Activated effector memory CD4-positive, alpha-beta T cell treated with anti-CD3 and anti-CD28 coated beads, Interleukin-2, amount 50 U/mL, for 16 hours (primary cell): ENCODE results near the gene ITPKC.
A peak's percentile ranks its signal among the peaks of the same experiment; 100 is the strongest.
"Not testable (repeated sequence)": the region's sequence is repeated elsewhere in the genome, so short reads cannot be mapped to it uniquely, and the experiment has no call there.

Source experiments
- DNase-seq: peaks from one replicate; pipeline ENCODE4 v3.0.0-alpha.2; 2020

Gene ITPKC

DNA sequence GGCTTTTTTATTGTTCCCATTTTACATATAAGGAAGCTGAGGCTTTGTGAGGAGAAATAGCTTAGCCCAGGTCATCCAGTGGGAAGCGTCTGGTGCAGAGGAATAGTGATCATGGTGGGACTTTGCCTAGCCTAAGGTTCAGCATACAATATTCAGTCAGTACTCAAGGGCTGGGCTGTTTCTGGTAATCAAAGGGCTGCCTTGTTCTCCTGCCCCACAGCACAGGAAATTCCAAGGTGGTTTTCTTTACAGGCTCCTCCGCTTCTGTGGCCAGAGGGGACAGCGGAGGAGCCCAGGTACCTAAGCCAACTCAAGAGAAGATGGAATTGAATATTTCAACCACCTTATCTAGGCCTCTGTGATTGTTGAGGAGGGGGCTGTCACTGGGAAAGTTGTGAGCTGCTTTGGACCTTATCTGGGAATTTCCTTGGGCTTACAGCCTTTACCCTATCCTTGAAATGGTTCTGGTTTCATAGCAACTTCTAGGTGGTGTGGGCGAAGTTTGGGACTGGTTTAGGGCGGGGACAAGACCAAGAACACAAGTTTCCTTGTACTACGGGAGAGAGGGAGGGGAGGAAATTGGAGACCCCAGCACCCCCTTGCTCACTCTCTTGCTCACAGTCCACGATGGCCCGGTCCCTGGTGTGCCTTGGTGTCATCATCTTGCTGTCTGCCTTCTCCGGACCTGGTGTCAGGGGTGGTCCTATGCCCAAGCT is 58.2 kb downstream of the ITPKC start, which contains the start of gene MIA:
TSS of gene MIA (plus strand) at position 606 of the 716 bp plus-strand sequence. CDS start at position 628, 22 bp downstream.
- no peak for DNase-seq

DNA sequence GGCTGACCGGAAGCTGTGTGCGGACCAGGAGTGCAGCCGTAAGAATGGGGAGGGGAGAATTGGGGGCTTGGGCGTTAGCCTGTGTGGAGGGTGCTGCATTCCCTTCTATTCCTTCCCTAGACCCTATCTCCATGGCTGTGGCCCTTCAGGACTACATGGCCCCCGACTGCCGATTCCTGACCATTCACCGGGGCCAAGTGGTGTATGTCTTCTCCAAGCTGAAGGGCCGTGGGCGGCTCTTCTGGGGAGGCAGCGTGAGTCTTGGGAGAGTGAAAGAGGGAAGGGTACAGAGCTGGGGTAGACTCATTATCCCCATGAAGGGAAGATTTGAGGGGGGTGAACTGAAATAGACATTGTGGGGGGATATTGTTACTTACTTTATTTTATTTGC is 58.7 kb downstream of the ITPKC start:
- no peak for DNase-seq

DNA sequence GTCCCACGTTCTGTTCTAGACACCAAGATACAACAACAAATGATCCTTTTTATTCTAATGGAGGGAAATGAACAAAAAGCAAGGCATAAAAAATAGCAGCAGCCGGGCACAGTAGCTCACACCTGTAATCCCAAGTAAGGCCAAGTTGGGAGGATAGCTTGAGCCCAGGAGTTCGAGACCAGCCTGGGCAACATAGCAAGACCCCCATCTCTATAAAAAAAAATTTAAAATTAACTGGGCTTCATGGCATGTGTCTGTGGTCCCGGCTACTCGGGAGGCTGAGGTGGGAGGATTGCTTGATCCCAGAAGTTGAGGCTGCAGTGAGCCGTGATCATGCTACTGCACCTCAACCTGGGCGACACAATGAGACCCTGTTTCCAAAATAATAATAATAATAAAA is 59.5 kb downstream of the ITPKC start:
- no peak for DNase-seq

DNA sequence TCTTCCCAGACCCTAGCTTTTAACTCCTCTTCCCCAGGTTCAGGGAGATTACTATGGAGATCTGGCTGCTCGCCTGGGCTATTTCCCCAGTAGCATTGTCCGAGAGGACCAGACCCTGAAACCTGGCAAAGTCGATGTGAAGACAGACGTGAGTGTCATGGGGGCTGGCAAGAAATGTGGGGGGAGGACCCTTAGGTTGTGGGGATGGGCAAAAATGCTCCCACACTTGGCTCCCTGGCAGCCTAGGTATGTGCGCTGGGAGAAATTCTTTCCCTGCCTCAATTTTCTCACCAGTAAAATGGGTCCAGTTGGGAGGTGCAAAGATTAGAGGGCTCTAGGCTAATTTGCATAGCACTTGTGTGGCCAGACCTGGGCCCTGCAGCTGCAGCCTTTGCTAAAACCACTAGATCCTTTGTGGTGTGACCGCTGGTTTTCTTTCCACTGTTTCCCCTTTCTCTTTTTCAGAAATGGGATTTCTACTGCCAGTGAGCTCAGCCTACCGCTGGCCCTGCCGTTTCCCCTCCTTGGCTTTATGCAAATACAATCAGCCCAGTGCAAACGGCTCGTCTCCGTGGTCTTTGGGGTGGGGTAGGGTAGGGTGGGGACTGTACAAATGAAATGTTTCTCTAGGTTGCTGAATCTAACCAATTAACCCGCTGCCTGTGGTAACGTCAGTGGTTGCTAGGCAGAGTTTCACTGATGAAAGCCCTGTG is 60.2 kb downstream of the ITPKC start:
- DNase-seq, result peak; percentile 94

DNA sequence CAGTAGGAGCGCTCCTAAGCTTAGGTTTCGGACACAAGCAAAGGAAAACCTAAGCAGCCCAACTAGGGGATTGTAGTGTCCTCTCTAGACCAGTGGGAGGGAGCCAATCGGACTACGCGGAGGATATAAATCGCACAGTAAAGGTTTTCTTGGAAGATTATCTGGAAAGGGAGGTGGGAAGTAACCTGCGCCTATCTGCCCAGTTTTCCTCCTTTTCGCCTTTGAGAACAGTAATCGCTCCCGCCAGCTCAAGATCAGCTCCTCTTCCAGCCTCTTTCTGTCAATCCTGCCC is 60.7 kb downstream of the ITPKC start:
- no peak for DNase-seq

DNA sequence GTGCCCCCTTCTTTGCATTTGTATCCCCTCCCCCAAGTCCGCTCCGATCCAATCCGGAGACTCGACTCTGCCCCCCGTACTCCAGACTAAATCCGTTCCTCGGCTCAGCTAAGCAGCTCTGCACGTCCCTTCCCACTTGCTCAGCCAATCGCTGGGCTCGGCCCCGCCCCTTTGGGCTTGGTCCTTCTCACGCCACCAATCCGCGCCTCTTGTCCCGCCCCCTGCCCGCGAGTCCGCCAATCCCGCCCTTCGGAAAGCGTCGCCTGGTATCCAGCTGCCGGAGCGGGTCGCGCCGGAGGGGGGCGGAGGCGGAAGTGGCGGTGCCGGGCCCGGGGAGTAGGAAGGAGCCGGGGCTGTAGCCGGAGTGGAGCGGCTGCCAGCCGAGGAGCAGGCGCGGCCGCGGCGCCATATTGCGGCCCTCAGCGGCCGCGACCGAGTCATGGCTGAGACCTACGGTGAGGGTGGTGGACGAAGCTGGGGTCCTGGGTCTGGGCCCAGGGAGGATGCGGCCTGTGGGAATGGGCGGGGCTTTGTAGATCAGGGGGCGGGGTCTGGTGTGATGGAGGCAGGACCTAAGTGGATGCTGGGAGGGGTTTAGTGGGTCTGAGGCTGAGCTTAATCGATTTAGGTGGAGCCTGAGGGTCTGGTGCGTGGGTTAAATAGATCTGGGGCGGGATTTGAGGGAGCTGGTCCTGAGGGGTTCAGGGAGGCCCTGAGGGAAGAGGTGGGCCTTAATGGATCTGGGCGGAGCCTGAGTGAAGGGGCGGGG is 61.2 kb downstream of the ITPKC start, which contains the start of gene RAB4B:
TSS of gene RAB4B (plus strand) at position 311 of the 769 bp plus-strand sequence. CDS start at position 440, 129 bp downstream.
- peak; percentile 100 for DNase-seq

DNA sequence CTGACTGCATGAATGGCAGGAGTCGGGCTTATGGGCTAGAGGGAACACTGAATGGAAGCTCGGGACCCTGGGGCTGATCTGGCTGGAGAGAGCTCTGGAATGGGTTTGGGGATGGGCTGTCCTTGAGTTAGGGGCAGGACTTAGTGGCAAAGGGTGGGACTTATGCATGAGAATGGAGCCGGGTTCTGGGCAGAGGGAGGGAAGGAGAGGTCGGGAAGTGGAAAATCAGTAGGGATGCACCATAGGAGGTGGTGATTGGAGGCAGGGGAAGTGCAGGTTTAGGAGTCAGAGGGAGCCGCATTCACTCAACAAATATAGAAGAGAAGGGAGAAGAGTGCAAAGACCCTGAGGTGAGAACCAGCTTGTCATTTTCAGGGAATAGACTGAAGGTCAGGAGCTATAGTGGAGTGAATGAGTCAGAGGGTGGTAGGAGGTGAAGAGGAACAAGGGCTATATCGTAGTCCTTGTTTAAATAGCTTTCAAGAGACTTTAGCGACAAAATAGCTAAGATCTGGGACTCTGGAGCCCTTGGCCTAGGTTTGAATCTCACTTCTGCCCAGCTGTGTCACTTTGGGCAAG is 61.9 kb downstream of the ITPKC start:
- no peak for DNase-seq

DNA sequence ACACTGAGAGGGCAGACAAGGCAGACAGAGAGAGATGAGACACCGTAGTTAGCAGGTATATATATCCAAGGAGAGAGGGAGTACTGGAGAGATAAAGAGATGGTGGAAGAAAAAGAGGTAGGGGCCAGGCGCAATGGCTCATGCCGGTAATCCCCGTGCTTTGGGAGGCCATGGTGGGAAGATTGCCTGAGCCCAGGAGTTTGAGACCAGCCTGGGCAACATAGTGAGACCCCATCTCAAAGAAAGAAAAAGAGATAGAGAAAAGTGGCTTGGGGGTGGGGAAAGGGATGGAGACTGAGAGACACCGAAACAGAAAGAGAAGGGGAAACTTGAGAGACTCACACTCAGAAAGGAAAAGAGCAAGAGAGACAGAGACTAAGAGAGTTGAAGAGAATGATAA is 63.7 kb downstream of the ITPKC start:
- no peak for DNase-seq

DNA sequence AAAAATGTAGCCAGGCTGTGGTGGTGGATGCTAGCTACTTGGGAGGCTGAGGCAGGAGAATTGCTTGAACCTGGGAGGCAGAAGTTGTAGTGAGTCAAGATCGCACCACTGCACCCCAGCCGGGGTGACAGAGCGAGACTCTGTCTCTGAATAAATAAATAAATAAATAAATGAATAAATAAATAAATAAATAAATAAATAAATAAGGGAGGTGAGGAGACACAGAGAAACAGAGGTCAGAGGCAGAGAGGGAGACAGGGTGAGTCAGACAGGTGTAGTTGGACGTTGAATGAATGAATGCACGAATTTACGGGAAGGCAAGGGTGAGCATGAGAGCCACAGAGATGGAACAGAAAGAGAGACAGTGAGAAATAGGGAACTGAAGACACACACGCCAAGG is 64.2 kb downstream of the ITPKC start:
- DNase-seq, result no peak

DNA sequence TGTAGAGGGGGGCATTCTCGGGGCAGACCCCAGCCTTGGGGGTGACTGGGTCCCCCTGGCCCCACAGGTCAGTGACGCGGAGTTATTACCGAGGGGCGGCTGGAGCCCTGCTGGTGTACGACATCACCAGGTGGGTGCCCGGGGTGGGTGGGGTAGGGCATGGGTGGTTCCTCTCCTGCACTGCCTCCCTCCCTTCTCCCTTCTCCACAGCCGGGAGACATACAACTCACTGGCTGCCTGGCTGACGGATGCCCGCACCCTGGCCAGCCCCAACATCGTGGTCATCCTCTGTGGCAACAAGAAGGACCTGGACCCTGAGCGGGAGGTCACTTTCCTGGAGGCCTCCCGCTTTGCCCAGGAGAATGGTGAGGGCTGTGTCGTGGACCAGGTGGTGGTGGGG is 66.8 kb downstream of the ITPKC start:
- no peak for DNase-seq

DNA sequence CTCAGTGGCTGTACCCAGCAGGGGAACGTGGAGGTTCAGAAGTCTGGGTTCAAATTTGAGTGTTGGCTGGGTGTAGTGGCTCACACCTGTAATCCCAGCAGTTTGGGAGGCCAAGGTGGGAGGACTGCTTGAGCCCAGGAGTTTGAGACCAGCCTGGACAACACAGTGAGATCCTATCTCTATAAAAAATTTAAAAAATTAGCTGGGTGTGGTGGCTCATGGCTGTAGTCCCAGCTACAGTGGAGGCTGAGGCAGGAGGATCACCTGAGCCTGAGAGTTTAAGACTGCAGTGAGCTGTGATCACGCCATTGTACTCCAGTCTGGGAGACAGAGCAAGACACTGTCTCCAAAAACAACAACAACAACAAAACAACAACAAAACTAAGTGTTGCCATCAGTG is 67.2 kb downstream of the ITPKC start:
- DNase-seq, result not testable (repeated sequence)

DNA sequence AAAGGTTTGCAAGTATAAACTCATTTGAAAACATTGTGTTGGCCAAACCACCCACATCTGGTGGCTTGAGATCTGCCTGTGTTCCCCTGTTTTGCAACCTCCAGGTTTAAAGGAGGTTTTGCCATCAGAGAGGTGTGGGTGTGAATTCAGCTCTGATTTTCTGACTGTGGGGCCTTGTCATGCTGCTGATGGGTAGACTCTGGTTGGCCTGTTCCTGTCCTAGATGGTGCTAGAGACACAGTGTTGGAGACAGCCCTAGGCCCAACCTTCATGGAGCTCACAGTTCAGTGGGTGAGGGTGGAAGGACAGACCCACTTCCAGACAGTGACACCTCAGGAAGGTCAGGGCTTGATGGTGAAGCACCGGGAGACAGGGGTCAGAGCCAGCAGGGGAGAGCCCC is 68.6 kb downstream of the ITPKC start:
- no peak for DNase-seq

DNA sequence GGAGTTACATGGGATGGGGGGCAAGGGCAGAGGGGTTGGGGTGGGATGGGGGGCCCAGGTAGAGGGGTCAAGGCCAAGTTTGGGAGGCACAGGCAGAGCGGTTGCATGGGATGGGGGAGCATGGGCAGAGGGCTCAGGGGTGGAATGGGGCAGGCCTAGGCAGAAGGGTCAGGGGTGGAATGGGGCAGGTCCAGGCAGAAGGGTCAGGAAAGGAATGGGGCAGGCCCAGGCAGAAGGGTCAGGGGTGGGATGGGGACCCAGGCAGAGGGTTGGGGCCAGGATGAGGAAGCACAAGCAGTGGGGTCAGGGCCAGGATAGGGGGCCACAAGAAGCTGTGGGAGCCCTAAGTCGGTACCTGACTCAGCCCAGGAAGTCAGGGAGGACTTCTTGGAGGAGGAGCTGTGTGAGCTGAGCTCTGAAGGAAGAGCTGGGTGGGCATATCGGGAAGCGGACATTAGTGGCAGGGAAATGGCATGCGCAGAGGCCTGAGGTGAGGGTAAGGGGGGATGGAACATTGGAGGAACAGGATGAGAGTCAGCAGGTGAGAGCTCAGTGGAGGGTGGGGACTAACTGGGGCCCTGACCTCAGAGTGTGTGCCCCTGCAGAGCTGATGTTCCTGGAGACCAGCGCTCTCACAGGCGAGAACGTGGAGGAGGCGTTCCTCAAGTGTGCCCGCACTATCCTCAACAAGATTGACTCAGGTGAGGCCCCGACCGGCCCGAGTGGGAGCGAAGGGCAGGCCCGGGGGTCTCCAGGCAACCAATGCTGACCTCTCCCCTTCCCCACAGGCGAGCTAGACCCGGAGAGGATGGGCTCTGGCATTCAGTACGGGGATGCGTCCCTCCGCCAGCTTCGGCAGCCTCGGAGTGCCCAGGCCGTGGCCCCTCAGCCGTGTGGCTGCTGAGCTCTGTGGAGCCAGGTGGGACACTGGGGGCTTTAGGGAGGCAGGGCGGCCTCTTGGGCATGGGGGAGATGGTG is 69.4 kb downstream of the ITPKC start:
- DNase-seq, result no peak
